ENCODE data around the gene CACNG4. TPM values are rescaled to one million over a fixed set of nuclear protein-coding genes. Genes with fewer than 3 reads are reported as not detected.

CACNG4 gene
- polyA plus RNA-seq, 1 donor from 2014 or later: 32.9 TPM

DNA sequence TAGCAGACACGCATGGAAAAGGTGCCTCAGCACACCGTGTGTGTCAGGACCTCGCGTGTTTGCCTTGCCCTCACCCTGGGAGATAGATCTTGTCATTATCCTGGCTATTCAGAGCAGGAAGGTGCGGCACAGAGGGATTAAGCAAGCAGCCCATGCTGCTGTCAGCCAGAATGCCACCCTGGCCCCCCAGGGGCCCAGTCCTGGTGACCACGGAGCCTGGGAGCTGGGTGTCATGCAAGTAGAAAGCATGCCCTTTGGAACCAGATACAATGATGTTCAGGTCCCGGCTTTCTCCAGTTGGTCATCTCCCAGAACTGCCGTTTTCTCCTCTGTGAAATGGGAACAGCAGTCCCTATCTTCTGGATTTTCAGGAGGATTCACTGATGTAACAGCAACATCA lies 29.9 kb downstream of the CACNG4 start:
- Histone ChIP-seq H3K27me3 (ENCODE audit: insufficient read depth, low read depth, low read length) (no peaks in the 10 kb centered on the region), H3K36me3 (ENCODE audit: insufficient read depth, low read length) (peaks cover 6% of the 10 kb centered on the region), H3K4me2 (ENCODE audit: low read length) (no peak overlapping the region), H3K4me3 (ENCODE audit: low read length) (no peak overlapping the region), H3F3A (ENCODE audit: insufficient read depth, low read length, poor library complexity, severe bottlenecking) (no peaks in the 10 kb centered on the region), H4K20me1 (ENCODE audit: insufficient read depth) (no peaks in the 10 kb centered on the region), H3K79me2 (replicated peaks; ENCODE audit: insufficient read depth, low read length) (no peaks in the 10 kb centered on the region), H3K9me3 (ENCODE audit: low read length) (no peaks in the 10 kb centered on the region), H2AFZ (ENCODE audit: low read depth, low read length) (no peak overlapping the region), H3K9me2 (ENCODE audit: insufficient read depth, low read length) (no peaks in the 10 kb centered on the region), H3K27ac (ENCODE audit: low read length) (peak overlapping the region; percentile 51), H3K9ac (ENCODE audit: low read length) (no peak overlapping the region)
- TF ChIP-seq CTCF (IDR thresholded peaks at IDR 0.05; ENCODE audit: poor library complexity, severe bottlenecking) (no peak), RAD21 (conservative IDR thresholded peaks at IDR 0.05) (no peak), EP300 (conservative IDR thresholded peaks at IDR 0.05; ENCODE audit: poor library complexity, severe bottlenecking) (no peak), SMC3 (conservative IDR thresholded peaks at IDR 0.05; ENCODE audit: poor library complexity) (no peak)

- H3K4me2 ChIP-seq (ENCODE audit: low read length): no peak overlapping the region
- no peak overlapping the region for H3K9ac ChIP-seq (ENCODE audit: low read length)
- no peaks in the 10 kb centered on the region for H4K20me1 ChIP-seq (ENCODE audit: insufficient read depth)
- H2AFZ ChIP-seq (ENCODE audit: low read depth, low read length): no peak overlapping the region
- H3K9me3 ChIP-seq (ENCODE audit: low read length): no peaks in the 10 kb centered on the region
- H3F3A ChIP-seq (ENCODE audit: insufficient read depth, low read length, poor library complexity, severe bottlenecking): no peaks in the 10 kb centered on the region
- no peaks in the 10 kb centered on the region for H3K9me2 ChIP-seq (ENCODE audit: insufficient read depth, low read length)
- H3K27me3 ChIP-seq (ENCODE audit: insufficient read depth, low read depth, low read length): no peaks in the 10 kb centered on the region
- no peaks in the 10 kb centered on the region for H3K79me2 ChIP-seq (replicated peaks; ENCODE audit: insufficient read depth, low read length)
- no peak overlapping the region for H3K4me3 ChIP-seq (ENCODE audit: low read length)
- TF ChIP-seq RAD21 (conservative IDR thresholded peaks at IDR 0.05): no peak
- TF ChIP-seq REST (IDR thresholded peaks at IDR 0.05; ENCODE audit: borderline replicate concordance): no peak
- peak overlapping the region; percentile 51 for H3K27ac ChIP-seq (ENCODE audit: low read length)
- peaks cover 6% of the 10 kb centered on the region for H3K36me3 ChIP-seq (ENCODE audit: insufficient read depth, low read length)
These were observed 30.5 kb downstream of the CACNG4 start for GRCh38 chr17:66994930-66995535.

DNA sequence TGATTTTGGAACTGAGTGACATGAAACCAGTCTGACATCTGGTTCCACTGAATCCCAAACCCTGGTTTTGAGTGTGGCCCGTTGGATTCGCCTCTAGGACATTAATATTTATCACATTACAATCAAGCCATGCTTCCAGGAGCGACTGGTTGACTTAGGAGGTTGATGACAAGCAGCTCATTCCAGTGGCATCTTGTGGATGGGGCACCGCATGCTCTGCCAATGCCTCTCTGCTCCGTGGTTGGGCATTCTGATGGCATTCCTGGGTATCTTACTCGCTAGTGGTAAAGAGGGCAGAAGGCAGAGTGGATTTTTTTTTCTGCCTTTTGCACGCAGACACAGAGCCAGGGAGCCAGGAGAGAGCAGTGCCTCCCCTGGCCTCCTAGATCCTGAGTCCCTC lies 31.4 kb downstream of the CACNG4 start:
- TF ChIP-seq RAD21 (conservative IDR thresholded peaks at IDR 0.05) (no peak), CTCF (IDR thresholded peaks at IDR 0.05; ENCODE audit: poor library complexity, severe bottlenecking) (no peak), SMC3 (conservative IDR thresholded peaks at IDR 0.05; ENCODE audit: poor library complexity) (no peak), POLR2AphosphoS5 (IDR thresholded peaks at IDR 0.05) (no peak)
- no peaks in the 10 kb centered on the region for H3K9me3 ChIP-seq (ENCODE audit: low read length)
- no peak overlapping the region for H3K9ac ChIP-seq (ENCODE audit: low read length)
- H4K20me1 ChIP-seq (ENCODE audit: insufficient read depth): no peaks in the 10 kb centered on the region
- H3K4me2 ChIP-seq (ENCODE audit: low read length): no peak overlapping the region
- H2AFZ ChIP-seq (ENCODE audit: low read depth, low read length): no peak overlapping the region
- no peak overlapping the region for H3K4me3 ChIP-seq (ENCODE audit: low read length)
- no peaks in the 10 kb centered on the region for H3K9me2 ChIP-seq (ENCODE audit: insufficient read depth, low read length)
- no peaks in the 10 kb centered on the region for H3F3A ChIP-seq (ENCODE audit: insufficient read depth, low read length, poor library complexity, severe bottlenecking)
- H3K79me2 ChIP-seq (replicated peaks; ENCODE audit: insufficient read depth, low read length): no peaks in the 10 kb centered on the region
- H3K27ac ChIP-seq (ENCODE audit: low read length): no peak overlapping the region
- peaks cover 6% of the 10 kb centered on the region for H3K36me3 ChIP-seq (ENCODE audit: insufficient read depth, low read length)
- H3K27me3 ChIP-seq (ENCODE audit: insufficient read depth, low read depth, low read length): no peaks in the 10 kb centered on the region

Measured in neural cell (in vitro differentiated cells).